CD8-positive, alpha-beta memory T cell (primary cell): ENCODE data around the gene SLPI. TPM values are rescaled to one million over a fixed set of nuclear protein-coding genes. Genes with fewer than 3 reads are reported as not detected.

Source experiments
- polyA plus RNA-seq: library from polyadenylated mRNA; unstranded; fragments of 300-500 nt; fragmentation: Illumina TruSeq; gene quantifications from one replicate; pipeline ENCODE4 v1.2.3, GENCODE V29; 2021
- total RNA-seq, 2 experiments: library from RNA; stranded (reverse); gene quantifications; one replicate each; pipeline ENCODE4 v1.2.3, GENCODE V29; 2021

Gene SLPI
- total and polyA plus RNA-seq, 3 experiments from 2014 or later: not detected

Other genes with a start within 250 kb of the SLPI start
- gene KCNS1, start 153.4 kb downstream of the SLPI start, total RNA-seq: under 1 TPM; 0.16 to 0.28 TPM
- gene KCNS1, start 153.4 kb downstream of the SLPI start, polyA plus RNA-seq: not detected
- not detected for gene WFDC5, start 139.4 kb downstream of the SLPI start, total RNA-seq
- gene WFDC5, start 139.4 kb downstream of the SLPI start, polyA plus RNA-seq: not detected
- gene WFDC12, start 130.1 kb downstream of the SLPI start, total RNA-seq: not detected
- not detected for gene WFDC12, start 130.1 kb downstream of the SLPI start, polyA plus RNA-seq
- under 1 TPM in 1 of 2 experiments, not detected in 1; 0.42 TPM for gene PI3, start 79.7 kb downstream of the SLPI start, total RNA-seq
- not detected for gene PI3, start 79.7 kb downstream of the SLPI start, polyA plus RNA-seq
- not detected for gene SEMG1, start 47.5 kb downstream of the SLPI start, total RNA-seq
- gene SEMG1, start 47.5 kb downstream of the SLPI start, polyA plus RNA-seq: not detected
- not detected for gene SEMG2, start 33.2 kb downstream of the SLPI start, total RNA-seq
- gene SEMG2, start 33.2 kb downstream of the SLPI start, polyA plus RNA-seq: not detected
- gene RBPJL, start 52.3 kb upstream of the SLPI start, total RNA-seq: not detected
- gene RBPJL, start 52.3 kb upstream of the SLPI start, polyA plus RNA-seq: not detected
- gene MATN4, start 53.7 kb upstream of the SLPI start, total RNA-seq: under 1 TPM in 1 of 2 experiments, not detected in 1; 0.22 TPM
- gene MATN4, start 53.7 kb upstream of the SLPI start, polyA plus RNA-seq: not detected
- gene SDC4, start 93.9 kb upstream of the SLPI start, total RNA-seq: 10 to 100 TPM; 91.3 to 98.1 TPM
- gene SDC4, start 93.9 kb upstream of the SLPI start, polyA plus RNA-seq: 1.5 TPM
- 10 to 100 TPM; 48.3 to 54.0 TPM for gene SYS1, start 108.6 kb upstream of the SLPI start, total RNA-seq
- gene SYS1, start 108.6 kb upstream of the SLPI start, polyA plus RNA-seq: 40.1 TPM
- not detected for gene TP53TG5, start 123.8 kb upstream of the SLPI start, total RNA-seq
- gene TP53TG5, start 123.8 kb upstream of the SLPI start, polyA plus RNA-seq: not detected
- 10 to 100 TPM; 11.3 to 12.6 TPM for gene DBNDD2, start 153.7 kb upstream of the SLPI start, total RNA-seq
- gene DBNDD2, start 153.7 kb upstream of the SLPI start, polyA plus RNA-seq: 15.2 TPM
- gene PIGT, start 161.6 kb upstream of the SLPI start, total RNA-seq: 10 to 100 TPM; 76.3 to 76.4 TPM
- gene PIGT, start 161.6 kb upstream of the SLPI start, polyA plus RNA-seq: 96.4 TPM
- under 1 TPM in 1 of 2 experiments, not detected in 1; 0.55 TPM for gene WFDC2, start 215.2 kb upstream of the SLPI start, total RNA-seq
- gene WFDC2, start 215.2 kb upstream of the SLPI start, polyA plus RNA-seq: not detected